IMR-90 (cell line): ENCODE results near the gene CD19. TPM values are rescaled to one million over a fixed set of nuclear protein-coding genes. Genes with fewer than 3 reads are reported as not detected.

Experiments
- ATAC-seq: fragments of 200-7000 bp; cut with Tn5 transposase; 2 replicates; pipeline ENCODE4 v1.9.1; 2020; ENCODE audit warnings: low read depth, mild to moderate bottlenecking, moderate library complexity
- BruUV-seq: library from RNA; stranded (reverse); fragments of 400-500 nt; replicated peaks from 2 replicates; lab custom pipeline; 2021; lab: Mats Ljungman, UMichigan
- CTCF ChIA-PET: fragments of 300-600 bp; formaldehyde crosslinking; extraction: SDS; loops from one replicate; lab custom pipeline; 2021; ENCODE audit warnings: antibody characterized with exemption; lab: Yijun Ruan, JAX
- POLR2A ChIA-PET: fragments of 300-600 bp; sonication (Branson Sonifier 250); formaldehyde crosslinking; loops from one replicate; lab custom pipeline; 2022; ENCODE audit warnings: antibody characterized with exemption; ENCODE audit not compliant: unreplicated experiment; lab: Charles Lee
- DNase-seq: peaks from one replicate; pipeline ENCODE4 v3.0.0; 2013
- H2AFZ ChIP-seq: replicated peaks from 2 replicates; pipeline ENCODE3; 2013; ENCODE audit warnings: low read length, mild to moderate bottlenecking; ENCODE audit not compliant: poor library complexity
- H2AK5ac ChIP-seq: 2 replicates; pipeline ENCODE4 v1.6.1; 2013; ENCODE audit warnings: low read depth, low read length, inconsistent platforms
- H2AK9ac ChIP-seq: replicated peaks from 2 replicates; pipeline ENCODE3; 2013; ENCODE audit warnings: mild to moderate bottlenecking, low read depth, low read length, moderate library complexity; ENCODE audit not compliant: poor library complexity
- H2BK120ac ChIP-seq: 2 replicates; pipeline ENCODE4 v1.6.1; 2013; ENCODE audit warnings: low read depth, low read length, inconsistent platforms
- H2BK15ac ChIP-seq: 3 replicates; pipeline ENCODE4 v1.6.1; 2013; ENCODE audit warnings: low read depth, low read length, inconsistent platforms
- H2BK20ac ChIP-seq: 2 replicates; pipeline ENCODE4 v1.6.1; 2013; ENCODE audit warnings: low read depth, mild to moderate bottlenecking, inconsistent platforms, low read length, moderate library complexity
- H2BK5ac ChIP-seq: 2 replicates; pipeline ENCODE4 v1.6.1; 2013; ENCODE audit warnings: mild to moderate bottlenecking, low read depth, low read length, inconsistent platforms; ENCODE audit not compliant: poor library complexity, severe bottlenecking
- H3K14ac ChIP-seq: replicated peaks from 2 replicates; pipeline ENCODE4 v1.6.1; 2013; ENCODE audit warnings: low read depth, low read length, inconsistent platforms
- H3K18ac ChIP-seq: 2 replicates; pipeline ENCODE4 v1.6.1; 2013; ENCODE audit warnings: low read depth, low read length, control low read depth
- H3K23ac ChIP-seq: 2 replicates; pipeline ENCODE4 v1.6.1; 2013; ENCODE audit warnings: low read depth, low read length, inconsistent platforms
- H3K27ac ChIP-seq: 2 replicates; pipeline ENCODE4 v1.5.1; 2013; ENCODE audit warnings: mild to moderate bottlenecking, control low read depth, low read length; ENCODE audit not compliant: insufficient read depth
- H3K27me3 ChIP-seq: 2 replicates; pipeline ENCODE4 v1.6.1; 2013; ENCODE audit warnings: low read length; ENCODE audit not compliant: control insufficient read depth, insufficient read depth
- H3K36me3 ChIP-seq: 2 replicates; pipeline ENCODE4 v1.6.1; 2013; ENCODE audit warnings: low read length, mixed read lengths; ENCODE audit not compliant: control insufficient read depth, insufficient read depth
- H3K4ac ChIP-seq: 2 replicates; pipeline ENCODE4 v1.6.1; 2013; ENCODE audit warnings: low read depth, low read length, inconsistent platforms
- H3K4me1 ChIP-seq: 2 replicates; pipeline ENCODE4 v1.6.1; 2013; ENCODE audit warnings: low read length, mixed read lengths; ENCODE audit not compliant: control insufficient read depth, insufficient read depth
- H3K4me2 ChIP-seq: 2 replicates; pipeline ENCODE4 v1.6.1; 2013; ENCODE audit warnings: low read depth, mild to moderate bottlenecking, control low read depth, low read length, moderate library complexity
- H3K4me3 ChIP-seq: 2 replicates; pipeline ENCODE4 v1.5.1; 2013; ENCODE audit warnings: low read depth, mild to moderate bottlenecking, control low read depth, low read length, moderate library complexity; ENCODE audit not compliant: insufficient read depth
- H3K56ac ChIP-seq: 2 replicates; pipeline ENCODE4 v1.6.1; 2013; ENCODE audit warnings: low read length, inconsistent platforms; ENCODE audit not compliant: insufficient read depth; ENCODE audit errors: extremely low read depth
- H3K79me1 ChIP-seq, 2 experiments: 2 replicates each; pipeline ENCODE4 v1.6.1; 2013; ENCODE audit warnings: low read length in 2 of 2, inconsistent platforms in 1 of 2, low read depth in 1 of 2
- H3K9ac ChIP-seq: 2 replicates; pipeline ENCODE4 v1.6.1; 2013; ENCODE audit warnings: low read depth, low read length, control low read depth
- H3K9me1 ChIP-seq: 2 replicates; pipeline ENCODE4 v1.6.1; 2013; ENCODE audit warnings: low read length, inconsistent platforms; ENCODE audit not compliant: insufficient read depth
- H3K9me3 ChIP-seq: 2 replicates; pipeline ENCODE4 v1.6.1; 2013; ENCODE audit warnings: low read length; ENCODE audit not compliant: control insufficient read depth, insufficient read depth
- H4K20me1 ChIP-seq: 2 replicates; pipeline ENCODE4 v1.6.1; 2013; ENCODE audit warnings: low read length, inconsistent platforms; ENCODE audit not compliant: insufficient read depth
- H4K5ac ChIP-seq: 2 replicates; pipeline ENCODE4 v1.6.1; 2013; ENCODE audit warnings: mild to moderate bottlenecking, low read depth, low read length, control low read depth
- H4K8ac ChIP-seq, 2 experiments: 2 replicates each; pipeline ENCODE4 v1.6.1; 2013; ENCODE audit warnings: low read depth in 2 of 2, low read length in 2 of 2, control low read depth in 1 of 2, inconsistent platforms in 1 of 2
- H4K91ac ChIP-seq: 2 replicates; pipeline ENCODE4 v1.6.1; 2013; ENCODE audit warnings: low read depth, low read length, inconsistent platforms; ENCODE audit not compliant: insufficient read depth
- BHLHE40 ChIP-seq: fragments of 150-350 bp; IDR thresholded peaks from 2 replicates; pipeline ENCODE4 v1.6.1; 2016; ENCODE audit warnings: mild to moderate bottlenecking, low read depth, low read length
- CEBPB ChIP-seq: IDR thresholded peaks from 2 replicates; pipeline ENCODE4 v1.6.1; 2012; ENCODE audit warnings: low read depth, low read length, improper control_type of control experiment
- FOS ChIP-seq: fragments of 150-350 bp; IDR thresholded peaks from 2 replicates; pipeline ENCODE4 v1.6.1; 2016; ENCODE audit warnings: low read depth, low read length
- MAFK ChIP-seq: IDR thresholded peaks from 2 replicates; pipeline ENCODE4 v1.6.1; 2012; ENCODE audit warnings: low read depth, low read length, improper control_type of control experiment
- MAZ ChIP-seq: IDR thresholded peaks from 2 replicates; pipeline ENCODE4 v1.6.1; 2012; ENCODE audit warnings: low read depth, mild to moderate bottlenecking, low read length, improper control_type of control experiment, moderate library complexity, borderline replicate concordance
- MXI1 ChIP-seq: IDR thresholded peaks from 2 replicates; pipeline ENCODE4 v1.6.1; 2012; ENCODE audit warnings: low read depth, mild to moderate bottlenecking, low read length, moderate library complexity, borderline replicate concordance
- NFE2L2 ChIP-seq: fragments of 150-350 bp; IDR thresholded peaks from 2 replicates; pipeline ENCODE4 v1.6.1; 2016; ENCODE audit warnings: low read depth, mild to moderate bottlenecking, low read length
- POLR2A ChIP-seq: IDR thresholded peaks from 2 replicates; pipeline ENCODE4 v1.6.1; 2012; ENCODE audit warnings: mild to moderate bottlenecking, low read depth, low read length
- RAD21 ChIP-seq: IDR thresholded peaks from 2 replicates; pipeline ENCODE4 v1.6.1; 2012; ENCODE audit warnings: low read length, improper control_type of control experiment
- RFX5 ChIP-seq: IDR thresholded peaks from 2 replicates; pipeline ENCODE4 v1.8.0; 2012; ENCODE audit warnings: low read depth, mild to moderate bottlenecking, low read length, moderate library complexity
- SMC3 ChIP-seq: fragments of 150-350 bp; IDR thresholded peaks from 2 replicates; pipeline ENCODE4 v1.6.1; 2016; ENCODE audit warnings: low read depth, mild to moderate bottlenecking, antibody characterized with exemption, low read length, moderate library complexity
- USF2 ChIP-seq: fragments of 150-350 bp; IDR thresholded peaks from 2 replicates; pipeline ENCODE4 v1.6.1; 2017; ENCODE audit warnings: mild to moderate bottlenecking, antibody characterized with exemption, low read length, low read depth
- WGBS, 2 experiments: methylation state at CpG; one replicate each; pipeline versions ENCODE4 v1.1.5 to v1.1.7; 2013; ENCODE audit warnings: missing lambda C conversion rate in 2 of 2; ENCODE audit not compliant: insufficient read length in 1 of 2; ENCODE audit errors: extremely low coverage in 2 of 2; 5-methylcytosine and 5-hydroxymethylcytosine counted together
- dilution Hi-C: fragments of 300-500 bp; cut with HindIII; formaldehyde crosslinking; loops from one replicate; pipeline ENCODE4 v1.14.3; 2018; ENCODE audit warnings: low sequenced_read_pairs; ENCODE audit not compliant: unreplicated experiment
- in situ Hi-C: fragments of 300-500 bp; cut with MboI; formaldehyde crosslinking; loops from 3 replicates; pipeline ENCODE4 v1.14.3; 2019; ENCODE audit warnings: low sequenced_read_pairs, inconsistent platforms, mixed read lengths
- intact Hi-C: fragments of 100-400 bp; cut with micrococcal nuclease; formaldehyde crosslinking; loops from 2 replicates; pipeline ENCODE4 v1.10.0; 2022
- polyA plus RNA-seq, 3 experiments: library from polyadenylated mRNA; depleted of rRNA; stranded (reverse); fragments of >200 nt; gene quantifications; 2 replicates each; pipeline ENCODE4 v1.2.3, GENCODE V29; 2012; ENCODE audit warnings: low replicate concordance in 1 of 3
- total RNA-seq: library from RNA; depleted of rRNA; stranded (reverse); fragments of >200 nt; gene quantifications from 2 replicates; pipeline ENCODE4 v1.2.3, GENCODE V29; 2012
- TF ChIP-seq, protein P1 (sequence below): fragments of 150-350 bp; IDR thresholded peaks from 2 replicates; pipeline ENCODE4 v1.6.1; 2016; ENCODE audit warnings: low read depth, mild to moderate bottlenecking, low read length, moderate library complexity, borderline replicate concordance

The CD19 gene
- total and polyA plus RNA-seq, 2 of the 4 experiments (the other 2 are of a cell fraction), result not detected

DNA sequence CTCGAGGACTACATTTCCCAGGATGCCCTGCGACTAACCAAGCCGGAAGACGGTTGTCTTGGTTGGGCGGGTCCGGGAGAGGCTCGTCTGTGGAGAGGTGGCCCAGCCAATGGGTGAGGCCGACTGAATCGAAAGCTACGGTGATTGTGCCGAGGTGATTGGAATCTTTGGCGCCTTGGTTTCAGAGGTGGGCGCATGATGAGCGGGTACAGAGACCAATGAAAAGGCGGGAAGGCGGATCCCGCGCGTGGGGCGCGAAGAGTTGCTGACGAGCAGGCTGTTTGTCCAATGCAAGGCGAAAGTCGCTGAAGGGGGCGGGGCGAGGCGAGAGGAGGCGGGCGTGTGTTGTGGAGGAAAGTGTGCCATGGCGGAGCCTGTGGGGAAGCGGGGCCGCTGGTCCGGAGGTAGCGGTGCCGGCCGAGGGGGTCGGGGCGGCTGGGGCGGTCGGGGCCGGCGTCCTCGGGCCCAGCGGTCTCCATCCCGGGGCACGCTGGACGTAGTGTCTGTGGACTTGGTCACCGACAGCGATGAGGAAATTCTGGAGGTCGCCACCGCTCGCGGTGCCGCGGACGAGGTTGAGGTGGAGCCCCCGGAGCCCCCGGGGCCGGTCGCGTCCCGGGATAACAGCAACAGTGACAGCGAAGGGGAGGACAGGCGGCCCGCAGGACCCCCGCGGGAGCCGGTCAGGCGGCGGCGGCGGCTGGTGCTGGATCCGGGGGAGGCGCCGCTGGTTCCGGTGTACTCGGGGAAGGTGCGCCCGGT, 19.1 kb downstream of the CD19 start, which contains the start of gene NFATC2IP:
Gene NFATC2IP (plus strand): TSS at position 290 of the 762 bp plus-strand sequence. CDS start 75 bp downstream, at position 365.
- Histone ChIP-seq H3K9me3 (no peaks in the 10 kb centered on the region), H2BK120ac (peak within 1 kb of the TSS; percentile 74; the same call in 1 of the 2 replicates), H2BK20ac (no peak within 1 kb of the TSS), H2BK15ac (no peak within 1 kb of the TSS), H3K4ac (peak within 1 kb of the TSS; percentile 53; the same call in 1 of the 2 replicates), H4K20me1 (no peaks in the 10 kb centered on the region), H3K9me1 (peaks cover 2% of the 10 kb centered on the region; the same call in 1 of the 2 replicates), H3K4me3 (peak within 1 kb of the TSS; percentile 55), H3K27me3 (no peaks in the 10 kb centered on the region), H2BK5ac (peak within 1 kb of the TSS; percentile 73), H3K36me3 (peaks cover 14% of the 10 kb centered on the region), H3K4me1 (peaks cover 8% of the 10 kb centered on the region), H3K14ac (peak within 1 kb of the TSS; percentile 85), H2AK5ac (no peak within 1 kb of the TSS; the same call in 1 of the 2 replicates), H3K23ac (peak within 1 kb of the TSS; percentile 58; the same call in 1 of the 2 replicates), H3K79me1 (peaks cover 12 to 29% of the 10 kb centered on the region in 2 experiments), H2AK9ac (peak within 1 kb of the TSS; percentile 86), H4K5ac (peak within 1 kb of the TSS; percentile 80), H4K8ac (peak within 1 kb of the TSS; percentile 52 to 97; a peak in 3 of 4 replicates), H3K4me2 (peak within 1 kb of the TSS; percentile 95), H3K18ac (no peak within 1 kb of the TSS), H2AFZ (peak within 1 kb of the TSS; percentile 94), H3K9ac (peak within 1 kb of the TSS; percentile 83), H3K27ac (peak within 1 kb of the TSS; percentile 80), H3K56ac (peak within 1 kb of the TSS; percentile 38), H4K91ac (peak within 1 kb of the TSS; percentile 70)
- CTCF ChIA-PET, result no interaction called here
- no TSS peak for BruUV-seq
- dilution Hi-C loops (no loop called here), in situ Hi-C loops (loop anchor here (25.0 kb wide), 1 partner anchor 311 kb away; no protein-coding TSS in a partner anchor), intact Hi-C loops (no loop called here)
- POLR2A ChIA-PET, result no interaction called here
- DNase-seq, result peak; percentile 100
- WGBS, 2 experiments, result 0% methylated on average over 35 of the region's 79 CpGs; no CpG with 5 or more reads in 1 of the 2 experiments
- peak; percentile 94 for ATAC-seq
- peak; percentile 56; the same call in 1 of the 2 replicates for TF ChIP-seq FOS
- no peak for TF ChIP-seq CEBPB
- TF ChIP-seq POLR2A, result peak; percentile 38; the same call in 1 of the 2 replicates
- TF ChIP-seq MXI1, result peak; percentile 81; the same call in 1 of the 2 replicates
- TF ChIP-seq SMC3, result no peak
- peak; percentile 75; the same call in 1 of the 2 replicates for TF ChIP-seq MAZ
- peak; percentile 67; the same call in 1 of the 2 replicates for TF ChIP-seq BHLHE40
- peak; percentile 18; the same call in 1 of the 2 replicates for TF ChIP-seq MAFK
- no peak for TF ChIP-seq RFX5
- TF ChIP-seq RAD21, result no peak
- TF ChIP-seq, protein P1, sequence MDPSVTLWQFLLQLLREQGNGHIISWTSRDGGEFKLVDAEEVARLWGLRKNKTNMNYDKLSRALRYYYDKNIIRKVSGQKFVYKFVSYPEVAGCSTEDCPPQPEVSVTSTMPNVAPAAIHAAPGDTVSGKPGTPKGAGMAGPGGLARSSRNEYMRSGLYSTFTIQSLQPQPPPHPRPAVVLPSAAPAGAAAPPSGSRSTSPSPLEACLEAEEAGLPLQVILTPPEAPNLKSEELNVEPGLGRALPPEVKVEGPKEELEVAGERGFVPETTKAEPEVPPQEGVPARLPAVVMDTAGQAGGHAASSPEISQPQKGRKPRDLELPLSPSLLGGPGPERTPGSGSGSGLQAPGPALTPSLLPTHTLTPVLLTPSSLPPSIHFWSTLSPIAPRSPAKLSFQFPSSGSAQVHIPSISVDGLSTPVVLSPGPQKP, result no peak
- TF ChIP-seq NFE2L2, result no peak
- TF ChIP-seq USF2, result peak; percentile 50; the same call in 1 of the 2 replicates
